ENCODE data around the gene ETF1. TPM values are rescaled to one million over a fixed set of nuclear protein-coding genes. Genes with fewer than 3 reads are reported as not detected.

ETF1 gene
- total and polyA plus RNA-seq, 9 of the 15 experiments (the other 6 are each of a cell fraction or from before 2014, with no cell fraction given) = 53.7 to 209 (median 164) TPM

DNA sequence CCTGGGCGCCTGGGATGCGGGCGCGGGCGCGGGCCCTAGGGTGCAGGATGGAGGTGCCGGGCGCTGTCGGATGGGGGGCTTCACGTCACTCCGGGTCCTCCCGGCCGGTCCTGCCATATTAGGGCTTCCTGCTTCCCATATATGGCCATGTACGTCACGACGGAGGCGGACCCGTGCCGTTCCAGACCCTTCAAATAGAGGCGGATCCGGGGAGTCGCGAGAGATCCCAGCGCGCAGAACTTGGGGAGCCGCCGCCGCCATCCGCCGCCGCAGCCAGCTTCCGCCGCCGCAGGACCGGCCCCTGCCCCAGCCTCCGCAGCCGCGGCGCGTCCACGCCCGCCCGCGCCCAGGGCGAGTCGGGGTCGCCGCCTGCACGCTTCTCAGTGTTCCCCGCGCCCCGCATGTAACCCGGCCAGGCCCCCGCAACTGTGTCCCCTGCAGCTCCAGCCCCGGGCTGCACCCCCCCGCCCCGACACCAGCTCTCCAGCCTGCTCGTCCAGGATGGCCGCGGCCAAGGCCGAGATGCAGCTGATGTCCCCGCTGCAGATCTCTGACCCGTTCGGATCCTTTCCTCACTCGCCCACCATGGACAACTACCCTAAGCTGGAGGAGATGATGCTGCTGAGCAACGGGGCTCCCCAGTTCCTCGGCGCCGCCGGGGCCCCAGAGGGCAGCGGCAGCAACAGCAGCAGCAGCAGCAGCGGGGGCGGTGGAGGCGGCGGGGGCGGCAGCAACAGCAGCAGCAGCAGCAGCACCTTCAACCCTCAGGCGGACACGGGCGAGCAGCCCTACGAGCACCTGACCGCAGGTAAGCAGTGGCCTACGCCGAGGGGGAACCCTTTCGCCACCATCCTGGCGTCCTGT, 77.5 kb downstream of the ETF1 start, which contains the start of gene EGR1 (continued):
- TF ChIP-seq THAP12 (CRISPR knock-in tag; IDR thresholded peaks at IDR 0.05) = peak; percentile 72; the same call in 1 of the 2 replicates
- 0 out of 2 replicates have a peak, but pooled peaks have one; percentile 22 for TF ChIP-seq MXI1 (IDR thresholded peaks at IDR 0.05; ENCODE audit: low read depth, low read length)
- TF ChIP-seq ARHGAP35 (IDR thresholded peaks at IDR 0.05; ENCODE audit: partially characterized antibody) = peak; percentile 72
- TF ChIP-seq, protein P1, sequence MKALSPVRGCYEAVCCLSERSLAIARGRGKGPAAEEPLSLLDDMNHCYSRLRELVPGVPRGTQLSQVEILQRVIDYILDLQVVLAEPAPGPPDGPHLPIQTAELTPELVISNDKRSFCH (CRISPR knock-in tag; IDR thresholded peaks at IDR 0.05) = no peak
- TF ChIP-seq, protein P1 (tag; IDR thresholded peaks at IDR 0.05) = 0 out of 2 replicates have a peak, but pooled peaks have one; percentile 8
- no peak for TF ChIP-seq ZNF316 (IDR thresholded peaks at IDR 0.05)
- TF ChIP-seq RUNX1 (IDR thresholded peaks at IDR 0.05; ENCODE audit: low read depth) = peak; percentile 24; the same call in 1 of the 2 replicates
- TF ChIP-seq ETV6 (IDR thresholded peaks at IDR 0.05; ENCODE audit: borderline replicate concordance in 1 of 2, low read depth in 2 of 2, low read length in 1 of 2) = peak in 1 of 2 experiments; percentile 21; a peak in 1 of 4 replicates
- TF ChIP-seq ETV6 (CRISPR knock-in tag; IDR thresholded peaks at IDR 0.05; ENCODE audit: borderline replicate concordance) = 0 out of 2 replicates have a peak, but pooled peaks have one; percentile 14
- TF ChIP-seq YBX1 (IDR thresholded peaks at IDR 0.05) = no peak
- TF ChIP-seq MTF1 (CRISPR knock-in tag; IDR thresholded peaks at IDR 0.05; ENCODE audit: borderline replicate concordance) = no peak
- peak; percentile 78 for TF ChIP-seq VEZF1 (CRISPR knock-in tag; IDR thresholded peaks at IDR 0.05)
- TF ChIP-seq ADNP (tag; IDR thresholded peaks at IDR 0.05) = no peak
- peak; percentile 98 for TF ChIP-seq MED1 (CRISPR knock-in tag; IDR thresholded peaks at IDR 0.05; ENCODE audit: borderline replicate concordance)
- TF ChIP-seq ZNF12 (CRISPR knock-in tag; IDR thresholded peaks at IDR 0.05) = peak; percentile 22; the same call in 1 of the 2 replicates
- TF ChIP-seq HBP1 (CRISPR knock-in tag; IDR thresholded peaks at IDR 0.05) = 0 out of 2 replicates have a peak, but pooled peaks have one; percentile 52
- TF ChIP-seq NONO (IDR thresholded peaks at IDR 0.05; ENCODE audit: low read depth in 2 of 2, low read length in 1 of 2) = peak; percentile 79 to 89; a peak in 3 of 4 replicates
- no peak for TF ChIP-seq NCOA2 (IDR thresholded peaks at IDR 0.05; ENCODE audit: partially characterized antibody in 2 of 2)
- peak; percentile 65 for TF ChIP-seq ZNF263 (CRISPR knock-in tag; IDR thresholded peaks at IDR 0.05; ENCODE audit: borderline replicate concordance)
- TF ChIP-seq TOE1 (IDR thresholded peaks at IDR 0.05; ENCODE audit: borderline replicate concordance) = 0 out of 2 replicates have a peak, but pooled peaks have one; percentile 59
- no peak for TF ChIP-seq TOE1 (CRISPR knock-in tag; IDR thresholded peaks at IDR 0.05; ENCODE audit: borderline replicate concordance, low read depth)
